Measurements from ENCODE around the gene EDN2. TPM values are rescaled to one million over a fixed set of nuclear protein-coding genes. Genes with fewer than 3 reads are reported as not detected.

The EDN2 gene
- total RNA-seq, 3 donors from 2014 or later: 2.3 to 3.8 TPM; not detected in 1

GRCh38 chr1:41523071-41523470 lies 38.6 kb upstream of the EDN2 start:
- intact Hi-C loops (cut with DNase I; ENCODE audit: low total_unique reads): no loop called here
- Histone ChIP-seq H3K27ac (no peak overlapping the region), H3K4me1 (no peaks in the 10 kb centered on the region), H3K9me3 (no peaks in the 10 kb centered on the region), H3K4me3 (no peak overlapping the region), H3K36me3 (peaks cover 4% of the 10 kb centered on the region), H3K27me3 (no peaks in the 10 kb centered on the region)
- TF ChIP-seq POLR2A (IDR thresholded peaks at IDR 0.05) (no peak), POLR2AphosphoS5 (IDR thresholded peaks at IDR 0.05) (no peak)
- TF ChIP-seq, protein P1, sequence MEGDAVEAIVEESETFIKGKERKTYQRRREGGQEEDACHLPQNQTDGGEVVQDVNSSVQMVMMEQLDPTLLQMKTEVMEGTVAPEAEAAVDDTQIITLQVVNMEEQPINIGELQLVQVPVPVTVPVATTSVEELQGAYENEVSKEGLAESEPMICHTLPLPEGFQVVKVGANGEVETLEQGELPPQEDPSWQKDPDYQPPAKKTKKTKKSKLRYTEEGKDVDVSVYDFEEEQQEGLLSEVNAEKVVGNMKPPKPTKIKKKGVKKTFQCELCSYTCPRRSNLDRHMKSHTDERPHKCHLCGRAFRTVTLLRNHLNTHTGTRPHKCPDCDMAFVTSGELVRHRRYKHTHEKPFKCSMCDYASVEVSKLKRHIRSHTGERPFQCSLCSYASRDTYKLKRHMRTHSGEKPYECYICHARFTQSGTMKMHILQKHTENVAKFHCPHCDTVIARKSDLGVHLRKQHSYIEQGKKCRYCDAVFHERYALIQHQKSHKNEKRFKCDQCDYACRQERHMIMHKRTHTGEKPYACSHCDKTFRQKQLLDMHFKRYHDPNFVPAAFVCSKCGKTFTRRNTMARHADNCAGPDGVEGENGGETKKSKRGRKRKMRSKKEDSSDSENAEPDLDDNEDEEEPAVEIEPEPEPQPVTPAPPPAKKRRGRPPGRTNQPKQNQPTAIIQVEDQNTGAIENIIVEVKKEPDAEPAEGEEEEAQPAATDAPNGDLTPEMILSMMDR (IDR thresholded peaks at IDR 0.05): no peak
- DNase-seq (ENCODE audit: low spot score in 2 of 2): no peak

DNA sequence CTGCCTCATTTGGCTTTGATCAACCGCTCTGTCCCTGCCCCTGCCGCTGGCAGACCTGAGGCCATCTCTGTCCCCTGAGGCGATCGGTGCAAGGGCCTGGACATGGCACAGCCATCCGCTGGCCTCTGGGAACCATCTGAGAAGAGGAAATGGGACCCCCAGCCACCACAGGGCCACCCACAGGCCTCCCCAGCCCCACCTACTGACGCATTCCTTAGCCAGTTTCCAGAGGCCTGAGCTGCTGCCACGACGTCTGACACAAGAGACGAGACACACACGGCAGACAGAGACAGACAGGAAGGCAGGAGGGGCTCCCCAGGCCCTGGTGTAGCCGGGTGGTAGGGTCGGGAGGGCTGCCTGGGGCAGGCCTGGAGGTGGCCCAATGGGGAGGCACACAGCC lies 37.3 kb upstream of the EDN2 start:
- TF ChIP-seq, protein P1 (IDR thresholded peaks at IDR 0.05): no peak
- TF ChIP-seq POLR2AphosphoS5 (IDR thresholded peaks at IDR 0.05) (no peak), POLR2A (IDR thresholded peaks at IDR 0.05) (no peak)
- H3K9me3 ChIP-seq: no peaks in the 10 kb centered on the region
- H3K27ac ChIP-seq: no peak overlapping the region
- DNase-seq (ENCODE audit: low spot score in 2 of 2): no peak
- peaks cover 4% of the 10 kb centered on the region for H3K36me3 ChIP-seq
- no peak overlapping the region for H3K4me3 ChIP-seq
- no peaks in the 10 kb centered on the region for H3K27me3 ChIP-seq
- peaks cover 0 to 5% of the 10 kb centered on the region in 2 donors for H3K4me1 ChIP-seq
- intact Hi-C loops (cut with DNase I; ENCODE audit: low total_unique reads): no loop called here

DNA sequence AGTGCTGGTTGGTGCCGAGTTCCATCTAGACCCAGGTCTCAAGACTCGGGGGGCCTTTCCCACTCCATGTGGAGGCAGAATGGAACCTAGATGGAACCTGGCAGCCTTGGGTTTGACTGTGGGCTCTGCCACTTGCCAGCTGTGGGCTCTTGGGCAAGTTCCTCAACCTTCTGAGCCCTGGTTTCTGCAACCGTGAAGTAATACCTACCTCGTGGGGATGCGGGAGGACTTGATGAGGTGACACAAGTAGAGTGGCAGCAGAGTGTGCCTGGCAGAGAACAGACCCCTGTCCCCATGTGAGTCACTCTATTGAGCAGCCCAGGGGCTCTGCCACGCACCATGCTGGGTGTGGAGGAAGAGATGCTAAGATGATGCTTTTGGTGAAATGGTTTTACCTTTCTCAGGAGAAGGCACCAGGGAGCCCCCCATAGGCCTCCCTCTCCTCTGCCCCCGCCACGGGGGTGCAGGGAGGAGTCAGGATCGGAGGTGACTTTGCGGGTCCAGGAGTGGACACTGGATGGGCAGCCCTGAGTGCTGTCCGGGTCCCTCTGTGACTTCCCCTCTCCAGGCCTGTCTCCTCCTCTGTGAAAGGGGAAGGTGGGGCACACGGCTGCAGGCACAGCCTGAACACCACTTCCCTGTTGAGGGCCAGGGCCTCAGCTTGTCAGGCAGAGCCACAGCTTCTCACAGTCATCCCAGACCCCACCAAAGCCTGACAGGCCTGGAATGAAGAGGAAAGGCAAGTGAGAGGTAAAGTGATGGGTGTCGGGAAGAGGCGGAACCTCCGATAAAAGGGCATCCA lies 36.7 kb upstream of the EDN2 start:
- H3K27ac ChIP-seq: no peak overlapping the region
- H3K4me3 ChIP-seq: no peak overlapping the region
- intact Hi-C loops (cut with DNase I; ENCODE audit: low total_unique reads): no loop called here
- H3K4me1 ChIP-seq: peaks cover 0 to 9% of the 10 kb centered on the region in 2 donors
- H3K27me3 ChIP-seq: no peaks in the 10 kb centered on the region
- H3K9me3 ChIP-seq: no peaks in the 10 kb centered on the region
- TF ChIP-seq, protein P1 (IDR thresholded peaks at IDR 0.05): no peak
- TF ChIP-seq POLR2AphosphoS5 (IDR thresholded peaks at IDR 0.05) (no peak), POLR2A (IDR thresholded peaks at IDR 0.05) (no peak)
- no peak for DNase-seq (ENCODE audit: low spot score in 2 of 2)
- peaks cover 4% of the 10 kb centered on the region for H3K36me3 ChIP-seq

DNA sequence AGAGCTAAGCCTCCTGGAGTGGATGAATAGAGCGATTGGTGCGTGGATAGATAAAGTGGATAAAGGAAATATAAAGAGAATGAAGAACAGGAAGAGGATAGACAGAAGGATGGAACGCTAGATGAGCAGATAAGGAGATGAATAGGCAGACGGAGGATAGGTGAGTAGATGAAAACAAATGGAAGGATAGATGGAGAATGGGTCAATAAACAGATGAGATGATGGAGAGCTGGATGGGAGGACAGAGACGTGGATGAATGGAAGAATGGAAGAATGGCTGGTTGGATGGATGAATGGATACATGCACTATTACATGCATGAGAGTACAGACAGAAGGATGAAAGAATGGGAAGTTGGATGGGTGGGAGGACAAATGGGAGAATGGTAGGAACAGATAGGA lies 35.2 kb upstream of the EDN2 start:
- Histone ChIP-seq H3K9me3 (no peaks in the 10 kb centered on the region), H3K27ac (no peak overlapping the region), H3K4me3 (no peak overlapping the region), H3K27me3 (no peaks in the 10 kb centered on the region), H3K36me3 (peaks cover 4% of the 10 kb centered on the region), H3K4me1 (peaks cover 3 to 15% of the 10 kb centered on the region in 2 donors)
- intact Hi-C loops (cut with DNase I; ENCODE audit: low total_unique reads): no loop called here
- TF ChIP-seq POLR2AphosphoS5 (IDR thresholded peaks at IDR 0.05) (no peak), POLR2A (IDR thresholded peaks at IDR 0.05) (no peak)
- TF ChIP-seq, protein P1 (IDR thresholded peaks at IDR 0.05): no peak
- no peak for DNase-seq (ENCODE audit: low spot score in 2 of 2)

DNA sequence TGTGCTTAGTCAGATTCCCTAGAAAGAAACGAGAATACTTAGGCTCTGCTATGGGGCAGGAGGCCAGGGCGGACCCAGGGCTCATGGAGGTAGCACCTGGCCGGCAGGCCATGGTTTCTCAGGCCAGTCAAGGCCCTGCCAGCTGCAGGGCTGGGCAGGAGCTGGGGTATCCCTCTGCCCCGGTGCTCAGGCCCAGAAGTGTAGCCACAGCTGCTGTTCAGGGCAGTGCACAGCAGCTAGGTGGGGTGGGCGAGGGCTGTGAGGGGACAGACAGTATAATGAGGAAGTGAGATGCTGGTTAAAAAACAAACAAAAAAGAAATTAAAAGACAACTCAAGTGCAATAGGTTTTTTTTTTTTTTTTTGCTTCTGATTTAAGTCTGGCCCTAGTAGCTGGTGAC lies 34.0 kb upstream of the EDN2 start:
- Histone ChIP-seq H3K36me3 (no peaks in the 10 kb centered on the region), H3K9me3 (no peaks in the 10 kb centered on the region), H3K27ac (no peak overlapping the region), H3K27me3 (no peaks in the 10 kb centered on the region), H3K4me3 (no peak overlapping the region), H3K4me1 (peaks cover 3 to 15% of the 10 kb centered on the region in 2 donors)
- TF ChIP-seq, protein P1 (IDR thresholded peaks at IDR 0.05): no peak
- no peak for TF ChIP-seq POLR2AphosphoS5 (IDR thresholded peaks at IDR 0.05)
- no peak for TF ChIP-seq POLR2A (IDR thresholded peaks at IDR 0.05)
- intact Hi-C loops (cut with DNase I; ENCODE audit: low total_unique reads): no loop called here
- no peak for DNase-seq (ENCODE audit: low spot score in 2 of 2)

Data from breast epithelium (tissue), 4 donors.